HCT116 (cell line): ENCODE measurements around the gene C11orf42. TPM values are rescaled to one million over a fixed set of nuclear protein-coding genes. Genes with fewer than 3 reads are reported as not detected.

ENCODE experiments used
- ATAC-seq: fragments of 200-7000 bp; cut with Tn5 transposase; 2 replicates; pipeline ENCODE4 v1.9.1; 2020; ENCODE audit warnings: mild to moderate bottlenecking, moderate library complexity
- BruUV-seq: library from RNA; stranded (reverse); fragments of 400-500 nt; replicated peaks from 2 replicates; lab custom pipeline; 2021; lab: Mats Ljungman, UMichigan
- CTCF ChIA-PET: fragments of 300-600 bp; sonication (Branson Sonifier 250); formaldehyde crosslinking; loops from one replicate; lab custom pipeline; 2021; ENCODE audit warnings: antibody characterized with exemption; lab: Charles Lee
- POLR2A ChIA-PET: fragments of 300-600, 350-600 bp; sonication (Branson Sonifier 250); formaldehyde crosslinking; loops from one replicate; lab custom pipeline; 2021; ENCODE audit warnings: antibody characterized with exemption; lab: Charles Lee
- RAD21 ChIA-PET, 2 experiments: fragments of 300-600 bp; sonication (Branson Sonifier 250); formaldehyde crosslinking; loops; one replicate each; lab custom pipeline; 2023; ENCODE audit warnings: low total read pairs in 2 of 2; ENCODE audit not compliant: uncharacterized antibody in 2 of 2, unreplicated experiment in 2 of 2, low non-redundant PET in 1 of 2; lab: Charles Lee
- DNase-seq: peaks from one replicate; pipeline ENCODE4 v3.0.0-alpha.2; 2010; ENCODE audit warnings: low read depth, low spot score
- H2AFZ ChIP-seq: fragments of 200-600 bp; shearing (Covaris generic), sonication (generic); 2 replicates; pipeline ENCODE4 v1.6.1; 2017; ENCODE audit warnings: low read depth, mixed run types, mixed read lengths, antibody characterized with exemption, low read length; ENCODE audit not compliant: poor library complexity, severe bottlenecking
- H3K27ac ChIP-seq: 2 replicates; pipeline ENCODE4 v1.5.1; 2012; ENCODE audit warnings: low read depth, low read length
- H3K27me3 ChIP-seq: fragments of 200-600 bp; sonication (generic); 2 replicates; pipeline ENCODE4 v1.6.1; 2016; ENCODE audit warnings: mixed run types, low read length, mixed read lengths; ENCODE audit not compliant: insufficient read depth
- H3K36me3 ChIP-seq, 2 experiments: fragments of 200-500 bp in 1 of 2; fragments of 200-600 bp in 1 of 2; sonication (Bioruptor generic) in 1 of 2; sonication (generic) in 1 of 2; 2 replicates each; pipeline versions ENCODE4 v1.5.1 to v1.6.1; 2014 to 2016; ENCODE audit warnings: low read length in 2 of 2, inconsistent platforms in 1 of 2, mixed read lengths in 1 of 2, mixed run types in 1 of 2; ENCODE audit not compliant: insufficient read depth in 2 of 2, control insufficient read depth in 1 of 2
- H3K4me1 ChIP-seq, 2 experiments: fragments of 200-600 bp in 1 of 2; sonication (generic) in 1 of 2; 2 replicates each; pipeline versions ENCODE4 v1.5.1 to v1.6.1; 2012 to 2017; ENCODE audit warnings: low read length in 2 of 2, inconsistent platforms in 1 of 2, mild to moderate bottlenecking in 1 of 2, mixed read lengths in 1 of 2, mixed run types in 1 of 2, moderate library complexity in 1 of 2; ENCODE audit not compliant: insufficient read depth in 2 of 2, control insufficient read depth in 1 of 2
- H3K4me2 ChIP-seq: fragments of 200-600 bp; sonication (generic); 2 replicates; pipeline ENCODE4 v1.6.1; 2017; ENCODE audit warnings: mixed run types, low read length, mixed read lengths
- H3K4me3 ChIP-seq, 2 experiments: fragments of 200-600 bp in 1 of 2; sonication (generic) in 1 of 2; replicated peaks in 1 of 2; 2 replicates each; pipeline ENCODE4 v1.5.1; 2011 to 2016; ENCODE audit warnings: low read length in 2 of 2, control low read depth in 1 of 2, low read depth in 1 of 2, mild to moderate bottlenecking in 1 of 2, mixed read lengths in 1 of 2, mixed run types in 1 of 2
- H3K79me2 ChIP-seq: fragments of 200-600 bp; sonication (generic); 2 replicates; pipeline ENCODE4 v1.6.1; 2017; ENCODE audit warnings: mild to moderate bottlenecking, mixed run types, low read length, moderate library complexity, mixed read lengths; ENCODE audit not compliant: insufficient read depth
- H3K9ac ChIP-seq: fragments of 200-600 bp; sonication (generic); 2 replicates; pipeline ENCODE4 v1.6.1; 2016; ENCODE audit warnings: low read length, mixed read lengths
- H3K9me2 ChIP-seq: fragments of 200-600 bp; sonication (generic), shearing (Covaris generic); 2 replicates; pipeline ENCODE4 v1.6.1; 2017; ENCODE audit warnings: mixed run types, mild to moderate bottlenecking, moderate library complexity; ENCODE audit not compliant: insufficient read depth
- H3K9me3 ChIP-seq, 2 experiments: fragments of 200-500 bp in 1 of 2; fragments of 200-600 bp in 1 of 2; sonication (Bioruptor generic) in 1 of 2; sonication (generic) in 1 of 2; 2 replicates each; pipeline ENCODE4 v1.6.1; 2014 to 2017; ENCODE audit warnings: low read length in 2 of 2, mixed read lengths in 2 of 2, inconsistent platforms in 1 of 2, low read depth in 1 of 2, mild to moderate bottlenecking in 1 of 2, mixed run types in 1 of 2, moderate library complexity in 1 of 2; ENCODE audit not compliant: control insufficient read depth in 1 of 2, insufficient read depth in 1 of 2
- H4K20me1 ChIP-seq: fragments of 200-600 bp; sonication (generic), shearing (Covaris generic); 2 replicates; pipeline ENCODE4 v1.6.1; 2017; ENCODE audit warnings: mixed run types, mild to moderate bottlenecking, moderate library complexity; ENCODE audit not compliant: insufficient read depth
- ATF3 ChIP-seq: IDR thresholded peaks from 2 replicates; pipeline ENCODE4 v1.6.1; 2012
- CEBPB ChIP-seq: IDR thresholded peaks from 2 replicates; pipeline ENCODE4 v1.6.1; 2012; ENCODE audit warnings: low read depth
- EGR1 ChIP-seq: IDR thresholded peaks from 2 replicates; pipeline ENCODE4 v1.6.1; 2012; ENCODE audit warnings: low read depth
- ELF1 ChIP-seq: IDR thresholded peaks from 2 replicates; pipeline ENCODE4 v1.6.1; 2012; ENCODE audit warnings: low read depth, borderline replicate concordance
- FOSL1 ChIP-seq: IDR thresholded peaks from 2 replicates; pipeline ENCODE4 v1.6.1; 2012; ENCODE audit warnings: low read depth
- POLR2A ChIP-seq: IDR thresholded peaks from 2 replicates; pipeline ENCODE4 v1.7.0; 2011; ENCODE audit warnings: borderline replicate concordance; ENCODE audit not compliant: insufficient read depth, insufficient read length; ENCODE audit errors: extremely low read depth
- POLR2AphosphoS5 ChIP-seq: IDR thresholded peaks from 2 replicates; pipeline ENCODE4 v1.6.1; 2011; ENCODE audit warnings: mild to moderate bottlenecking, low read depth, low read length, moderate library complexity
- SIN3A ChIP-seq: IDR thresholded peaks from 2 replicates; pipeline ENCODE4 v1.6.1; 2012; ENCODE audit warnings: low read depth
- SP1 ChIP-seq: IDR thresholded peaks from 2 replicates; pipeline ENCODE4 v1.6.1; 2012; ENCODE audit warnings: low read depth
- SRF ChIP-seq: IDR thresholded peaks from 2 replicates; pipeline ENCODE4 v1.6.1; 2012; ENCODE audit warnings: low read depth
- TCF7L2 ChIP-seq: IDR thresholded peaks from 2 replicates; pipeline ENCODE4 v1.7.0; 2011; ENCODE audit warnings: borderline replicate concordance, inconsistent platforms; ENCODE audit not compliant: insufficient read depth, insufficient read length; ENCODE audit errors: extremely low read depth
- YY1 ChIP-seq: IDR thresholded peaks from 2 replicates; pipeline ENCODE4 v1.6.1; 2011; ENCODE audit warnings: low read length, low read depth, moderate library complexity, mild to moderate bottlenecking; ENCODE audit not compliant: insufficient replicate concordance; ENCODE audit errors: extremely low read depth
- ZFX ChIP-seq: fragments of 450-650 bp; IDR thresholded peaks from 2 replicates; pipeline ENCODE4 v1.6.1; 2017
- ZNF274 ChIP-seq: fragments of 200-500 bp; sonication (Bioruptor generic); IDR thresholded peaks from 2 replicates; pipeline ENCODE4 v1.6.1; 2014; ENCODE audit warnings: mild to moderate bottlenecking, low read depth, low read length, inconsistent platforms
- intact Hi-C: fragments of 100-400 bp; cut with micrococcal nuclease; formaldehyde crosslinking; loops from 2 replicates; pipeline ENCODE4 v1.10.0; 2022
- total RNA-seq: library from RNA; stranded (reverse); gene quantifications from one replicate; pipeline ENCODE4 v1.2.1, GENCODE V29; 2021; ENCODE audit not compliant: unreplicated experiment
- TF ChIP-seq, protein P1 (sequence below): IDR thresholded peaks from 2 replicates; pipeline ENCODE4 v1.6.1; 2012

The C11orf42 gene
- total RNA-seq, 1 experiment from 2014 or later: not detected

- RAD21 ChIA-PET: interaction anchor here in 1 of 2 experiments (1.0 kb wide), 1 partner anchor 16 kb away, joined by 3 read pairs; no protein-coding TSS in a partner anchor
- peak; percentile 96 for ATAC-seq
- peak; percentile 100 for DNase-seq
Observed at GRCh38 chr11:6234387-6235107, 29.2 kb downstream of the C11orf42 start, which contains the start of gene FHIP1B. TSS of gene FHIP1B (minus strand) at chr11:6234636. CDS start at chr11:6224516, 10,120 bp downstream.

More at GRCh38 chr11:6234387-6235107, 29.2 kb downstream of the C11orf42 start, which contains the start of gene FHIP1B:
- Histone ChIP-seq H3K9me2 (peaks cover 6% of the 10 kb centered on the region; the same call in 1 of the 2 replicates), H2AFZ (peak within 1 kb of the TSS; percentile 75), H4K20me1 (no peaks in the 10 kb centered on the region), H3K36me3 (no peaks in the 10 kb centered on the region), H3K27ac (peak within 1 kb of the TSS; percentile 64), H3K4me2 (peak within 1 kb of the TSS; percentile 92), H3K79me2 (peaks cover 47% of the 10 kb centered on the region), H3K27me3 (no peaks in the 10 kb centered on the region), H3K4me1 (peaks cover 0 to 16% of the 10 kb centered on the region in 2 experiments; a peak in 2 of 4 replicates), H3K9ac (peak within 1 kb of the TSS; percentile 94), H3K9me3 (no peaks in the 10 kb centered on the region), H3K4me3 (peak within 1 kb of the TSS; percentile 93 to 97)
- intact Hi-C loops: no loop called here
- POLR2A ChIA-PET: interaction anchor here (1.5 kb wide), 1 partner anchor 16 kb away, joined by 4 read pairs; no protein-coding TSS in a partner anchor
- TF ChIP-seq CEBPB: no peak
- no peak for TF ChIP-seq POLR2A
- no peak for TF ChIP-seq FOSL1
- no peak for TF ChIP-seq ELF1
- TF ChIP-seq TCF7L2: peak; percentile 60
- TF ChIP-seq ZFX: peak; percentile 43; the same call in 1 of the 2 replicates
- TF ChIP-seq SIN3A: peak; percentile 77
- TF ChIP-seq, protein P1, sequence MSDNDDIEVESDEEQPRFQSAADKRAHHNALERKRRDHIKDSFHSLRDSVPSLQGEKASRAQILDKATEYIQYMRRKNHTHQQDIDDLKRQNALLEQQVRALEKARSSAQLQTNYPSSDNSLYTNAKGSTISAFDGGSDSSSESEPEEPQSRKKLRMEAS: peak; percentile 74
- peak; percentile 66; the same call in 1 of the 2 replicates for TF ChIP-seq SRF
- peak; percentile 84 for TF ChIP-seq POLR2AphosphoS5
- TF ChIP-seq YY1: peak; percentile 88
- TF ChIP-seq SP1: peak; percentile 95
- TF ChIP-seq ATF3: no peak
- no peak for TF ChIP-seq ZNF274
- TF ChIP-seq EGR1: peak; percentile 97
- no TSS peak for BruUV-seq
- CTCF ChIA-PET: interaction anchor here (1.0 to 2.6 kb wide), 4 partner anchors 15 to 128 kb away, joined by 7 to 12 read pairs (median 7); no protein-coding TSS in a partner anchor
